Vagina (tissue), 2 donors: Measurements from ENCODE around the gene RFC3.

Experiments
- POLR2A ChIP-seq, 2 donors: fragments of 450-650 bp; IDR thresholded peaks; one replicate each; pipeline ENCODE4 v1.6.1; 2017; ENCODE audit warnings: antibody characterized with exemption in 2 of 2, mild to moderate bottlenecking in 2 of 2, moderate library complexity in 2 of 2
- POLR2AphosphoS5 ChIP-seq, 2 donors: sonication (generic); formaldehyde crosslinking; IDR thresholded peaks; one replicate each; pipeline ENCODE4 v1.9.0; 2017; ENCODE audit warnings: antibody characterized with exemption in 2 of 2, mild to moderate bottlenecking in 2 of 2, low read depth in 1 of 2; ENCODE audit not compliant: insufficient read depth in 1 of 2
- TF ChIP-seq, protein P1 (sequence below), 3 experiments: fragments of 450-650 bp in 2 of 3; fragments of 200-600 bp in 1 of 3; sonication (generic) in 1 of 3; IDR thresholded peaks; one replicate each; pipeline ENCODE4 v1.5.1; 2017 to 2019; ENCODE audit warnings: antibody characterized with exemption in 3 of 3, mild to moderate bottlenecking in 2 of 3, moderate library complexity in 2 of 3

DNA sequence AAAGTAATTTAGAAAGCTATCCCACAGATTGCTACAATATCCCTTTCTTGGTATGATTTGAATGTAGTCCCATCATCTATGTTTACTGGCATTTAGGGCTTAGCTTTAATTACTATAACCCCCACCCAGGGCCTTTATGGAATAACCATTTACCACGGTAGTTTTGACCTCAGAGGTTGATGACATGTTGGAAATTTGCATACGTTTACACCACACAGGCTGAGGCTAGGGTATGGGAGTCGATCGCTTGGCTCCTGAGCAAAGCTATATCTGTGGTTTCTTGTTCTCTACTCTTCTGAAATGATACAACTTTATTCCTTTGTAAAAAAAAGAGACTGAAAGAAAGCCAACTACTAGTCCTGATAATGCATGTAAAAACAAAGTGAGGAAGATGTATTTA, 28.2 kb upstream of the RFC3 start:
- TF ChIP-seq, protein P1, sequence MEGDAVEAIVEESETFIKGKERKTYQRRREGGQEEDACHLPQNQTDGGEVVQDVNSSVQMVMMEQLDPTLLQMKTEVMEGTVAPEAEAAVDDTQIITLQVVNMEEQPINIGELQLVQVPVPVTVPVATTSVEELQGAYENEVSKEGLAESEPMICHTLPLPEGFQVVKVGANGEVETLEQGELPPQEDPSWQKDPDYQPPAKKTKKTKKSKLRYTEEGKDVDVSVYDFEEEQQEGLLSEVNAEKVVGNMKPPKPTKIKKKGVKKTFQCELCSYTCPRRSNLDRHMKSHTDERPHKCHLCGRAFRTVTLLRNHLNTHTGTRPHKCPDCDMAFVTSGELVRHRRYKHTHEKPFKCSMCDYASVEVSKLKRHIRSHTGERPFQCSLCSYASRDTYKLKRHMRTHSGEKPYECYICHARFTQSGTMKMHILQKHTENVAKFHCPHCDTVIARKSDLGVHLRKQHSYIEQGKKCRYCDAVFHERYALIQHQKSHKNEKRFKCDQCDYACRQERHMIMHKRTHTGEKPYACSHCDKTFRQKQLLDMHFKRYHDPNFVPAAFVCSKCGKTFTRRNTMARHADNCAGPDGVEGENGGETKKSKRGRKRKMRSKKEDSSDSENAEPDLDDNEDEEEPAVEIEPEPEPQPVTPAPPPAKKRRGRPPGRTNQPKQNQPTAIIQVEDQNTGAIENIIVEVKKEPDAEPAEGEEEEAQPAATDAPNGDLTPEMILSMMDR (IDR thresholded peaks at IDR 0.05): no peak
- TF ChIP-seq POLR2AphosphoS5 (IDR thresholded peaks at IDR 0.05; ENCODE audit: insufficient read depth in 1 of 2, low read depth in 1 of 2): no peak
- TF ChIP-seq POLR2A (IDR thresholded peaks at IDR 0.05): no peak
